CD8-positive, alpha-beta memory T cell (primary cell): ENCODE measurements around the gene PRKAG2. TPM values are rescaled to one million over a fixed set of nuclear protein-coding genes. Genes with fewer than 3 reads are reported as not detected.
"Not testable (repeated sequence)": the region's sequence is repeated elsewhere in the genome, so short reads cannot be mapped to it uniquely, and the experiment has no call there.

Experiments
- CTCF ChIA-PET: fragments of 350-600 bp; sonication (Branson Sonifier 250); formaldehyde crosslinking; loops from one replicate; lab custom pipeline; 2021; ENCODE audit warnings: antibody characterized with exemption; lab: Charles Lee
- POLR2A ChIA-PET: fragments of 350-600 bp; sonication (Branson Sonifier 250); formaldehyde crosslinking; loops from one replicate; lab custom pipeline; 2021; ENCODE audit warnings: antibody characterized with exemption; lab: Charles Lee
- DNase-seq, 5 donors: peaks; one replicate each; pipeline versions ENCODE4 v3.0.0 to v3.0.0-alpha.2; 2020 to 2022; ENCODE audit warnings: mixed read lengths in 1 of 5
- H3K27ac ChIP-seq: one replicate; pipeline ENCODE4 v1.7.0; 2013; ENCODE audit warnings: low read depth, mild to moderate bottlenecking, low read length, moderate library complexity
- H3K27me3 ChIP-seq: 2 replicates; pipeline ENCODE4 v1.7.0; 2013; ENCODE audit warnings: low read length, mild to moderate bottlenecking; ENCODE audit not compliant: insufficient read depth, poor library complexity, severe bottlenecking
- H3K36me3 ChIP-seq: 2 replicates; pipeline ENCODE4 v1.7.0; 2013; ENCODE audit warnings: mild to moderate bottlenecking, low read length, moderate library complexity; ENCODE audit not compliant: insufficient read depth
- H3K4me1 ChIP-seq: 2 replicates; pipeline ENCODE4 v1.7.0; 2013; ENCODE audit warnings: mild to moderate bottlenecking, low read length, moderate library complexity; ENCODE audit not compliant: insufficient read depth
- H3K4me3 ChIP-seq: 2 replicates; pipeline ENCODE4 v1.7.0; 2013; ENCODE audit warnings: mild to moderate bottlenecking, low read length
- H3K9me3 ChIP-seq: 2 replicates; pipeline ENCODE4 v1.7.0; 2013; ENCODE audit warnings: mild to moderate bottlenecking, low read length
- H3K27ac Mint-ChIP-seq, 8 donors: one replicate each; pipeline ENCODE4 v1.8.0; 2020 to 2021; ENCODE audit warnings: mixed read lengths in 8 of 8, mild to moderate bottlenecking in 6 of 8, inconsistent platforms in 3 of 8, moderate library complexity in 3 of 8
- H3K27me3 Mint-ChIP-seq, 2 donors: one replicate each; pipeline ENCODE4 v1.8.0; 2020 to 2021; ENCODE audit warnings: mixed read lengths in 2 of 2, mild to moderate bottlenecking in 1 of 2, moderate library complexity in 1 of 2
- H3K36me3 Mint-ChIP-seq, 3 donors: one replicate each; pipeline ENCODE4 v1.8.0; 2020 to 2021; ENCODE audit warnings: mixed read lengths in 3 of 3, inconsistent platforms in 1 of 3, mild to moderate bottlenecking in 1 of 3
- H3K4me1 Mint-ChIP-seq, 3 donors: one replicate each; pipeline ENCODE4 v1.8.0; 2020 to 2021; ENCODE audit warnings: mixed read lengths in 3 of 3, inconsistent platforms in 1 of 3, mild to moderate bottlenecking in 1 of 3
- H3K4me3 Mint-ChIP-seq, 7 donors: one replicate each; pipeline ENCODE4 v1.8.0; 2020 to 2021; ENCODE audit warnings: mixed read lengths in 7 of 7, mild to moderate bottlenecking in 6 of 7, moderate library complexity in 4 of 7, inconsistent platforms in 2 of 7
- H3K9me3 Mint-ChIP-seq, 5 donors: one replicate each; pipeline ENCODE4 v1.8.0; 2020 to 2022; ENCODE audit warnings: mixed read lengths in 5 of 5, mild to moderate bottlenecking in 3 of 5, moderate library complexity in 2 of 5, inconsistent platforms in 1 of 5
- polyA plus RNA-seq: library from polyadenylated mRNA; unstranded; fragments of 300-500 nt; fragmentation: Illumina TruSeq; gene quantifications from one replicate; pipeline ENCODE4 v1.2.3, GENCODE V29; 2021
- total RNA-seq, 2 experiments: library from RNA; stranded (reverse); gene quantifications; one replicate each; pipeline ENCODE4 v1.2.3, GENCODE V29; 2021

PRKAG2 gene
- total and polyA plus RNA-seq, 3 experiments from 2014 or later: 23.1 to 31.4 (median 27.2) TPM

DNA sequence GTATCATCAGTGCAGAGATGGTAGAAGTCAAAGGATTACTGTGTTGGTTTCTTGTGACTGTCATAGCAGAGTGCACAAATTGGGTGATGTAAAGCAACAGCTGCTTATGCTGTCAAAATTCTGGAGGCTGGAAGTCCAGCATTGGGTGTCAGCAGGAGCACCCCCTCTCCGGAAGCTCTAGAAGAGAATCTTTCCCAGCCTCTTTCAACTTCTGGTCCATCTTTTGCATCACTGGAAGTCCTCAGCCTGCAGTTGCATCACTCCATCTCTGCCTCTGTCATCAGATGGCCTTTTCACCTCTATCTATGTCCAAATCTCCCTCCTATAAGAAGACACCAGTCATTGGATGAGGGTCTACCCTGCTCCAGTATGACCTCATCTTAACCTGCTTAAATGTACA is 43.6 kb upstream of the PRKAG2 start:
- Histone ChIP-seq H3K4me3 (no peak overlapping the region), H3K27me3 (no peaks in the 10 kb centered on the region), H3K27ac (no peak overlapping the region), H3K36me3 (no peaks in the 10 kb centered on the region), H3K9me3 (no peaks in the 10 kb centered on the region), H3K4me1 (no peaks in the 10 kb centered on the region)
- Mint-ChIP-seq H3K27ac (no peak overlapping the region), H3K4me1 (no peaks in the 10 kb centered on the region), H3K4me3 (no peak overlapping the region), H3K9me3 (peaks cover 0 to 5% (median 0%) of the 10 kb centered on the region in 5 donors), H3K36me3 (no peaks in the 10 kb centered on the region), H3K27me3 (peaks cover 6 to 38% of the 10 kb centered on the region in 2 donors)
- CTCF ChIA-PET: no interaction called here
- DNase-seq: no peak
- POLR2A ChIA-PET: no interaction called here

GRCh38 chr7:151919595-151919994 is 42.7 kb upstream of the PRKAG2 start:
- Mint-ChIP-seq H3K4me3 (no peak overlapping the region), H3K36me3 (peaks cover 0 to 5% (median 0%) of the 10 kb centered on the region in 3 donors), H3K27ac (no peak overlapping the region), H3K9me3 (peaks cover 0 to 11% (median under 1%) of the 10 kb centered on the region in 5 donors), H3K4me1 (no peaks in the 10 kb centered on the region), H3K27me3 (peaks cover 6 to 37% of the 10 kb centered on the region in 2 donors)
- Histone ChIP-seq H3K4me1 (no peaks in the 10 kb centered on the region), H3K36me3 (no peaks in the 10 kb centered on the region), H3K27me3 (no peaks in the 10 kb centered on the region), H3K9me3 (no peaks in the 10 kb centered on the region), H3K27ac (no peak overlapping the region), H3K4me3 (no peak overlapping the region)
- no peak for DNase-seq
- CTCF ChIA-PET: interaction anchor here (0.6 kb wide), 1 partner anchor 88 kb away, joined by 3 read pairs; no protein-coding TSS in a partner anchor
- POLR2A ChIA-PET: no interaction called here

- H3K27me3 Mint-ChIP-seq: peaks cover 6 to 30% of the 10 kb centered on the region in 2 donors
- CTCF ChIA-PET: no interaction called here
- H3K36me3 ChIP-seq: no peaks in the 10 kb centered on the region
These were observed 41.6 kb upstream of the PRKAG2 start for GRCh38 chr7:151918510-151918843.

GRCh38 chr7:151917791-151918509 is 41.0 kb upstream of the PRKAG2 start:
- Histone ChIP-seq H3K36me3 (no peaks in the 10 kb centered on the region), H3K27ac (no peak overlapping the region), H3K27me3 (no peaks in the 10 kb centered on the region), H3K9me3 (no peaks in the 10 kb centered on the region), H3K4me3 (no peak overlapping the region), H3K4me1 (no peaks in the 10 kb centered on the region)
- Mint-ChIP-seq H3K9me3 (peaks cover 3 to 17% (median 6%) of the 10 kb centered on the region in 5 donors), H3K27me3 (peaks cover 6 to 25% of the 10 kb centered on the region in 2 donors), H3K36me3 (peaks cover 0 to 11% (median 0%) of the 10 kb centered on the region in 3 donors), H3K4me1 (no peaks in the 10 kb centered on the region), H3K27ac (no peak overlapping the region), H3K4me3 (no peak overlapping the region)
- ChIA-PET POLR2A (no interaction called here), CTCF (no interaction called here)
- no peak for DNase-seq

More at GRCh38 chr7:151918510-151918843, 41.6 kb upstream of the PRKAG2 start:
- H3K36me3 Mint-ChIP-seq: peaks cover 0 to 11% (median 0%) of the 10 kb centered on the region in 3 donors
- Histone ChIP-seq H3K4me1 (no peaks in the 10 kb centered on the region), H3K4me3 (no peak overlapping the region), H3K27ac (no peak overlapping the region), H3K9me3 (no peaks in the 10 kb centered on the region), H3K27me3 (no peaks in the 10 kb centered on the region)
- POLR2A ChIA-PET: no interaction called here
- H3K4me3 Mint-ChIP-seq: no peak overlapping the region
- no peaks in the 10 kb centered on the region for H3K4me1 Mint-ChIP-seq
- peaks cover 3 to 17% (median 6%) of the 10 kb centered on the region in 5 donors for H3K9me3 Mint-ChIP-seq
- peak overlapping the region in 1 of 8 donors; percentile 11 for H3K27ac Mint-ChIP-seq
- DNase-seq: no peak

- Mint-ChIP-seq H3K36me3 (peaks cover 0 to 11% (median 0%) of the 10 kb centered on the region in 3 donors), H3K4me3 (no peak overlapping the region), H3K4me1 (no peaks in the 10 kb centered on the region), H3K27me3 (peaks cover 3 to 9% of the 10 kb centered on the region in 2 donors), H3K27ac (peak overlapping the region in 1 of 8 donors; percentile 38), H3K9me3 (peaks cover 3 to 15% (median 6%) of the 10 kb centered on the region in 5 donors)
- ChIA-PET CTCF (no interaction called here), POLR2A (no interaction called here)
- Histone ChIP-seq H3K36me3 (no peaks in the 10 kb centered on the region), H3K4me1 (no peaks in the 10 kb centered on the region), H3K27me3 (no peaks in the 10 kb centered on the region), H3K27ac (no peak overlapping the region), H3K9me3 (no peaks in the 10 kb centered on the region), H3K4me3 (no peak overlapping the region)
- no peak for DNase-seq
These were observed 37.1 kb upstream of the PRKAG2 start for GRCh38 chr7:151914051-151914450.

- H3K27me3 ChIP-seq, H3K4me1 Mint-ChIP-seq, H3K4me3 ChIP-seq, H3K27ac ChIP-seq, H3K9me3 ChIP-seq, H3K36me3 ChIP-seq, POLR2A ChIA-PET, H3K27ac Mint-ChIP-seq, H3K4me3 Mint-ChIP-seq, H3K4me1 ChIP-seq, DNase-seq: not testable (repeated sequence)
- Mint-ChIP-seq H3K36me3 (peaks cover 0 to 15% (median 0%) of the 10 kb centered on the region in 3 donors), H3K9me3 (peaks cover 3 to 11% (median 6%) of the 10 kb centered on the region in 5 donors), H3K27me3 (peaks cover 7 to 20% of the 10 kb centered on the region in 2 donors)
- CTCF ChIA-PET: interaction anchor here (1.2 kb wide), 1 partner anchor 25 kb away, joined by 3 read pairs; no protein-coding TSS in a partner anchor
These were observed 33.7 kb upstream of the PRKAG2 start for GRCh38 chr7:151910655-151911054.

DNA sequence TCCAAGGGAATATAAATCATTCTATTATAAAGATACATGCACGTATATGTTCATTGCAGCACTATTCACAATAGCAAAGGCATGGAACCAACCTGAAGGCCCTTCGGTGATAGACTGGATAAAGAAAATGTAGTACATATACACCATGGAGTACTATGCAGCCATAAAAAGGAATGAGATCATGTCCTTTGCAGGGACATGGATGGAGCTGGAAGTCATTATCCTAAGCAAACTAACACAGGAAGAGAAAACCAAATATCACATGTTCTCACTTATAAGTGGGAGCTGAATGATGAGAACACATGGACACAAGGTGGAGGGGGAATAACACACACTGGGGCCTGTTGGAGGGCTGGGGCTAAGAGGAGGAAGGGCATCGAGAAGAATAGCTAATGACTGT is 30.2 kb upstream of the PRKAG2 start:
- CTCF ChIA-PET, H3K4me3 ChIP-seq, H3K9me3 ChIP-seq, DNase-seq, H3K27ac ChIP-seq, POLR2A ChIA-PET, H3K4me1 ChIP-seq, H3K27ac Mint-ChIP-seq, H3K36me3 ChIP-seq, H3K4me3 Mint-ChIP-seq, H3K9me3 Mint-ChIP-seq, H3K36me3 Mint-ChIP-seq, H3K27me3 ChIP-seq, H3K4me1 Mint-ChIP-seq: not testable (repeated sequence)
- H3K27me3 Mint-ChIP-seq: peaks cover 13 to 33% of the 10 kb centered on the region in 2 donors

DNA sequence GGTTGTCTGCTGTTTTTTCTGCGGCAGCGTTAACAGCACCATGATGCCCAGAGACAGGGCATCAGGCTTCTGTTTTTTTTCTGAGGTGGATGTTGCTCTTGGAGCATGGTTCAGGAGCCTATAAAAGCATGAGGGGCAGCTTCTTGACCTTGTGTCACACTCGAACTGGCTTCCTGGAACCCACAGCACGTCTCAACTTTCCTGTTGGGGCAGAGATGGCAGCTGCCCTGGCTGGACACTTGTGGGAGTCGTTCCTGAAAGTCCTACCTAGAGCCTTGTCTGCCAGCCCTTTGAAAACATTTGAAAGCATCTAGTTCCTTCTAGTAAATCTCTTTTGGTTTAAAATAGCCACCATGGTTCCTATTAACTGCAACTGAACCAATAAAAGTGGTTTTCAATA is 28.9 kb upstream of the PRKAG2 start:
- H3K36me3 Mint-ChIP-seq: peaks cover 0 to 4% (median 0%) of the 10 kb centered on the region in 3 donors
- no peak overlapping the region for H3K27ac Mint-ChIP-seq
- no peaks in the 10 kb centered on the region for H3K36me3 ChIP-seq
- H3K27me3 Mint-ChIP-seq: peaks cover 17 to 45% of the 10 kb centered on the region in 2 donors
- H3K27me3 ChIP-seq: no peaks in the 10 kb centered on the region
- H3K9me3 Mint-ChIP-seq: no peaks in the 10 kb centered on the region
- H3K4me1 Mint-ChIP-seq: no peaks in the 10 kb centered on the region
- no peaks in the 10 kb centered on the region for H3K9me3 ChIP-seq
- POLR2A ChIA-PET: no interaction called here
- no peak overlapping the region for H3K4me3 Mint-ChIP-seq
- no peak for DNase-seq
- H3K4me3 ChIP-seq: no peak overlapping the region
- no peaks in the 10 kb centered on the region for H3K4me1 ChIP-seq
- CTCF ChIA-PET: no interaction called here
- H3K27ac ChIP-seq: no peak overlapping the region
